DND-41 (cell line): ENCODE data around the gene PLEKHA5.

Experiments
- CTCF ChIP-seq: IDR thresholded peaks from 2 replicates; pipeline ENCODE4 v1.5.1; 2012; ENCODE audit warnings: borderline replicate concordance, low read length, moderate library complexity, mild to moderate bottlenecking; ENCODE audit not compliant: poor library complexity, severe bottlenecking; ENCODE audit errors: extremely low read depth
- EZH2 ChIP-seq: IDR thresholded peaks from 3 replicates; pipeline ENCODE4 v1.6.1; 2012; ENCODE audit warnings: borderline replicate concordance, low read depth, mild to moderate bottlenecking, moderate library complexity, low read length, inconsistent platforms; ENCODE audit not compliant: severe bottlenecking

GRCh38 chr12:19410211-19410610 lies 280.7 kb downstream of the PLEKHA5 start:
- TF ChIP-seq CTCF (no peak), EZH2 (no peak)
